B cell (primary cell): Measurements from ENCODE around the gene DCTPP1.

ENCODE experiments used
- CTCF ChIP-seq: fragments of 200-600 bp; IDR thresholded peaks from one replicate; pipeline ENCODE4 v1.8.0; 2022; ENCODE audit warnings: antibody characterized with exemption, mild to moderate bottlenecking
- EZH2 ChIP-seq: IDR thresholded peaks from 2 replicates; pipeline ENCODE4 v1.6.1; 2012; ENCODE audit warnings: borderline replicate concordance, low read depth, mild to moderate bottlenecking, moderate library complexity, low read length; ENCODE audit not compliant: insufficient read depth, poor library complexity, severe bottlenecking

- TF ChIP-seq CTCF = no peak
- TF ChIP-seq EZH2 = no peak
These were observed 13.8 kb upstream of the DCTPP1 start for GRCh38 chr16:30443631-30444030.
